Measurements from ENCODE around the gene SIK1. TPM values are rescaled to one million over a fixed set of nuclear protein-coding genes. Genes with fewer than 3 reads are reported as not detected.
"Not testable (repeated sequence)": the region's sequence is repeated elsewhere in the genome, so short reads cannot be mapped to it uniquely, and the experiment has no call there.

The SIK1 gene
- total RNA-seq (22.8 and 29.3 TPM in 2 replicates), polyA plus RNA-seq (7.7 and 9.6 TPM in 2 replicates)

DNA sequence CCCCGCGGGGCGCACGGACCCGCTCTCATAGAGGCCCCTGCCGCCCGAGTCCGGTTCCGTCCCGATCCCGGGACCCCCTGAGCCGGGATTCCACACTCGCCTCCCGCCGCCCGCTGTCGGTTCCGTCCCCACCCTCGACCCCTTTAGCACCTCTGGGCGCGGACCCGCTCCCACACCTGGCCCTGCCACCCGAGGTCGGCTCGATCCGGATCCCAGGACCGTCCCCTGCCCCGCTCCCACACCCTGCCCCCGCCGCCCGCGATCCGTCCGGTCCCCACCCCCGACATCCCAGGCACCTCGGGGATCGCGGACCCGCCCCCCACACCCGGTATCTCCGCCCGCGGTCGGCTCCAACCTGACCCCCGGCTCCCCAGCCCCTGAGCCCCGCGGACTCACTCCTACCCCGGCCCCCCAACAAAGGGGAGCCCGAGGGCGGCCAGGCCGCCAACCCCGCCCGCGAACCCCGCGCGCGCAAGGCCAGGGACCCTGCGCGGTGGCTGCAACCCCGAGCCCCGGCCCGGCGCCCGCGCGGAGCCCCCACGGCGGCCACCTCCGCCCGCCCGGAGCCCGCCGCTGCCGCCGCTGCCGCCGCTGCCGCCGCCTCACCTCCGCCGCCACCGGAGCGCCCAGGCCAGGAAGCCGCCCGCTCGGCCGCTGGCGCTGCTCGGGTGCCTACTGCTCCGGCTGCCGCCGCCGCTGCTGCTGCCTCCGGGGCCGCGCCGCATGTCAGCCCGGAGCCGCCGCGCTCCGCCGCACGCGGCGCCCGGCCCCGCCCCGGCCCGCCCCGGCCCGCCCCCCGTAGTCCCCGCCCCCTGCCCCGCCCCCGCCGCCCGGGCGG is at the start of gene SIK1:
Gene SIK1 (minus strand): TSS at position 728 of the 838 bp plus-strand sequence. CDS start 953 bp downstream, outside the sequence.
- not testable (repeated sequence) for H3K36me3 ChIP-seq (replicated peaks; ENCODE audit: insufficient read depth, low read depth); H3K4me3 ChIP-seq; H3K4me2 ChIP-seq; DNase-seq (ENCODE audit: low spot score); H3K27ac ChIP-seq; H3K4me1 ChIP-seq (ENCODE audit: insufficient read depth); H4K20me1 ChIP-seq (ENCODE audit: insufficient read depth, poor library complexity, severe bottlenecking); H3K9me2 ChIP-seq (replicated peaks; ENCODE audit: insufficient read depth); H2AFZ ChIP-seq; H3K27me3 ChIP-seq; H3K9me3 ChIP-seq (ENCODE audit: low read depth); H3K79me2 ChIP-seq
- no CpG with 5 or more reads among the region's 120 CpGs for WGBS (ENCODE audit: low lambda C conversion rate, missing lambda C conversion rate)

DNA sequence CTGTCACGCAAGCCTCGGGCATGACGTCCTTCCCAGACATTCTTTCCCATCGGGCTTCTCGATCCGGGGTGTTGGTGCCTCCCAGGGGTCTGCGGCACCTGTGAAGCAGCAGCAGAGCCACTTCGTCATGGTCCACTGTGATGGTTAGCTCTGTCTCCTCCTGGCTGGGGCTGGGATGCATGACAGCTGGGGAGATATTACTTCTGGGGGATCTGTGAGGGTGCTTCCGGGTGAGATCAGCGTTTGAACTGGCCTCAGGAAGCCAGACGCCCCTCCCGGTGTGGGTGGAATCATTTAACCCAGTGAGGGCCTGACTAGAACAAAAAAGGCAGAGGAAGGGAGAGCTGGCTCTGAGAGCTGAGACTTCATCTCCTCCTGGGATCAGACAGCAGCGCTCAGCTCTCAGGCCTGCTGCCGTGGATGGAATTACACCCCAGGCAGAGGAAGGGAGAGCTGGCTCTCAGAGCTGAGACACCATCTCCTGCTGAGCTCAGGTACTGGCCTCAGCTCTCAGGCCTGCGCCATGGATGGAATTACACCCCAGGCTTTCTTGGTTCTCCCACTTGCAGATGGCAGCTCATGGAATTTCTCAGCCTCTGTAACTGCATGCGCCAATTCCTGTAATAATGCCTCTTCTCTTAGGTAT is 44.8 kb upstream of the SIK1 start:
- not testable (repeated sequence) for H3K27ac ChIP-seq, H3K4me3 ChIP-seq
- no CpG with 5 or more reads among the region's 16 CpGs for WGBS (ENCODE audit: low lambda C conversion rate, missing lambda C conversion rate)

DNA sequence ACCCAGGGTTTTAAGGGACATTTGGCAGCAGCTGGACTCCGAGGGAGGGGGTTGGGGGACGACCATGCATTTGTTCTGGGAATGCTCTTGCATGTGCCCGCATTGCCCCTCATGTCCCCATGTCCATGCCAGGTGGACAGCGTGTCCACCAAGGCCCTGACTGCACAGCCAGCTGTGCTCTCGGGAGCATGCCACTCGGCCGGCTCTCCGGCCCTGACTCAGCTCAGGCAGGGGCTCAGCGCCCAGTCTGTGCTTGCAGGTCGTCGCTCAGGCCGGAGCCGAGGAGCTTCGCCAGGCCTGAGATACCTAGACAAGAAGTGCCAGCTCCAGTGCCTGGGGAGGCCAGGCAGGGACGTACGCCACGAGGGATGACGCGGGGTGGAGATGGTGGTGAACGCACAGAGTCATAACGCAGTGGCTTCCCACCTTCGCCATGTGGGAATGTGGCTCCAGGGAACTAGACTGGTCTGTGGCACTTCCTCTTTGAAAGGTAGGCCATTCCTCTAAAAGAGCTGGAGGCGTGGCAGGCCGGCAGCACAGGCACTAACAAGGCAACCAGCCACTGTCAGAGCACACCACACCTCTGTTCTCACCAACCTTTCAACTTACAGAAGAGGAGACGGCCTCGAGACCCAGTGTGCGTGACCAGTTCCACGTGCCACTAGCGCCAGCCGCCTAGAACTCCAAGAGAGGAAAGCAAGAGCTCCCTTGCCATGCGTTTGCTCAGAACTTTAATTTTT is 43.0 kb upstream of the SIK1 start:
- not testable (repeated sequence) for H3K4me2 ChIP-seq; H3K4me1 ChIP-seq (ENCODE audit: insufficient read depth); H2AFZ ChIP-seq; H3K4me3 ChIP-seq; H3K9me3 ChIP-seq (ENCODE audit: low read depth); DNase-seq (ENCODE audit: low spot score); H3K27me3 ChIP-seq; H4K20me1 ChIP-seq (ENCODE audit: insufficient read depth, poor library complexity, severe bottlenecking); H3K27ac ChIP-seq; H3K9me2 ChIP-seq (replicated peaks; ENCODE audit: insufficient read depth); H3K36me3 ChIP-seq (replicated peaks; ENCODE audit: insufficient read depth, low read depth); H3K79me2 ChIP-seq
- WGBS (ENCODE audit: low lambda C conversion rate, missing lambda C conversion rate), result no CpG with 5 or more reads among the region's 31 CpGs

More for the DNA sequence above, 44.8 kb upstream of the SIK1 start:
- H3K4me2 ChIP-seq; H3K4me1 ChIP-seq (ENCODE audit: insufficient read depth); H3K36me3 ChIP-seq (replicated peaks; ENCODE audit: insufficient read depth, low read depth); H4K20me1 ChIP-seq (ENCODE audit: insufficient read depth, poor library complexity, severe bottlenecking); H3K79me2 ChIP-seq; H3K9me3 ChIP-seq (ENCODE audit: low read depth); H3K27me3 ChIP-seq; H3K9me2 ChIP-seq (replicated peaks; ENCODE audit: insufficient read depth); DNase-seq (ENCODE audit: low spot score); H2AFZ ChIP-seq: not testable (repeated sequence)

DNA sequence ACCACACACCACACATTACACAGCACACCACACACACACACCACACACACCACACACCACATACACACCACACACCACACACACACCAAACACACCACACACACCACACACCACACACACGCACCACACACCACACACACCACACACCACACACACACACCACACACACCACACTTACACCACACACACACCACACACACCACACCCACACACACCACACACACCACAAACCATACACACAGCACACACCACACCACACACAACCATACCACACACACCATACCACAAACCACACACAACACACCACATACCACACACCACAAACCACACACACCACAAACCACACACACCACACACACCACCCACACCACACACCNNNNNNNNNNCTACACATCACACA is 40.9 kb upstream of the SIK1 start:
- Histone ChIP-seq H3K36me3 (replicated peaks; ENCODE audit: insufficient read depth, low read depth) (no peaks in the 10 kb centered on the region), H3K27ac (no peak overlapping the region), H3K27me3 (no peaks in the 10 kb centered on the region), H3K79me2 (no peaks in the 10 kb centered on the region), H4K20me1 (ENCODE audit: insufficient read depth, poor library complexity, severe bottlenecking) (no peaks in the 10 kb centered on the region), H3K9me3 (ENCODE audit: low read depth) (no peaks in the 10 kb centered on the region), H2AFZ (no peak overlapping the region), H3K9me2 (replicated peaks; ENCODE audit: insufficient read depth) (no peaks in the 10 kb centered on the region), H3K4me3 (no peak overlapping the region), H3K4me1 (ENCODE audit: insufficient read depth) (no peaks in the 10 kb centered on the region), H3K4me2 (no peak overlapping the region)
- TF ChIP-seq EZH2phosphoT487 (IDR thresholded peaks at IDR 0.05; ENCODE audit: low read depth, severe bottlenecking, unreplicated experiment) (no peak), EZH2 (IDR thresholded peaks at IDR 0.05; ENCODE audit: borderline replicate concordance) (no peak)
- TF ChIP-seq, protein P1, sequence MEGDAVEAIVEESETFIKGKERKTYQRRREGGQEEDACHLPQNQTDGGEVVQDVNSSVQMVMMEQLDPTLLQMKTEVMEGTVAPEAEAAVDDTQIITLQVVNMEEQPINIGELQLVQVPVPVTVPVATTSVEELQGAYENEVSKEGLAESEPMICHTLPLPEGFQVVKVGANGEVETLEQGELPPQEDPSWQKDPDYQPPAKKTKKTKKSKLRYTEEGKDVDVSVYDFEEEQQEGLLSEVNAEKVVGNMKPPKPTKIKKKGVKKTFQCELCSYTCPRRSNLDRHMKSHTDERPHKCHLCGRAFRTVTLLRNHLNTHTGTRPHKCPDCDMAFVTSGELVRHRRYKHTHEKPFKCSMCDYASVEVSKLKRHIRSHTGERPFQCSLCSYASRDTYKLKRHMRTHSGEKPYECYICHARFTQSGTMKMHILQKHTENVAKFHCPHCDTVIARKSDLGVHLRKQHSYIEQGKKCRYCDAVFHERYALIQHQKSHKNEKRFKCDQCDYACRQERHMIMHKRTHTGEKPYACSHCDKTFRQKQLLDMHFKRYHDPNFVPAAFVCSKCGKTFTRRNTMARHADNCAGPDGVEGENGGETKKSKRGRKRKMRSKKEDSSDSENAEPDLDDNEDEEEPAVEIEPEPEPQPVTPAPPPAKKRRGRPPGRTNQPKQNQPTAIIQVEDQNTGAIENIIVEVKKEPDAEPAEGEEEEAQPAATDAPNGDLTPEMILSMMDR (IDR thresholded peaks at IDR 0.05; ENCODE audit: poor library complexity), result no peak
- WGBS (ENCODE audit: low lambda C conversion rate, missing lambda C conversion rate), result no CpG with 5 or more reads among the region's 1 CpG
- no peak for DNase-seq (ENCODE audit: low spot score)

DNA sequence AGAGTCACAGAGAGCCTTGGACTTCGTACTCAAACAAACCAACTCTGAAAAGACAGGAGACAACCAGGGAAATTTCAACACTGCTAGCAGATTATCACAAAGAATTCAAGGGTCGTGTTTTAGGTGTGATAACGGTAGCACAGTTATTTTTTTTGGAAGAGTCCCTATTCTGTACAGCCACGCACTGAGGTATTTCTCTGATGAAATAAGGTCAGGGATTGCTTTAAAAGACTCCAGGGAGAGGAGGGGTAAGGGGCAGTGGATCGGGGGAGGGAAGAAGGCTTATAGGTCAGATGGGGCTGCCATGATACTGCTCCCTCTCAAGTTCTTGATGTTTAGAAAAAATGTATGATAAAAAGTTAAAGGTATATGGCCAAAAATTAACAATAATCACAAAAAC is 38.2 kb upstream of the SIK1 start:
- H3K27me3 ChIP-seq; H2AFZ ChIP-seq; H3K9me3 ChIP-seq (ENCODE audit: low read depth); H3K4me2 ChIP-seq; DNase-seq (ENCODE audit: low spot score); H3K4me3 ChIP-seq; H3K36me3 ChIP-seq (replicated peaks; ENCODE audit: insufficient read depth, low read depth); H3K79me2 ChIP-seq; H3K27ac ChIP-seq; H3K4me1 ChIP-seq (ENCODE audit: insufficient read depth); H3K9me2 ChIP-seq (replicated peaks; ENCODE audit: insufficient read depth); H4K20me1 ChIP-seq (ENCODE audit: insufficient read depth, poor library complexity, severe bottlenecking): not testable (repeated sequence)
- no CpG with 5 or more reads among the region's 5 CpGs for WGBS (ENCODE audit: low lambda C conversion rate, missing lambda C conversion rate)

DNA sequence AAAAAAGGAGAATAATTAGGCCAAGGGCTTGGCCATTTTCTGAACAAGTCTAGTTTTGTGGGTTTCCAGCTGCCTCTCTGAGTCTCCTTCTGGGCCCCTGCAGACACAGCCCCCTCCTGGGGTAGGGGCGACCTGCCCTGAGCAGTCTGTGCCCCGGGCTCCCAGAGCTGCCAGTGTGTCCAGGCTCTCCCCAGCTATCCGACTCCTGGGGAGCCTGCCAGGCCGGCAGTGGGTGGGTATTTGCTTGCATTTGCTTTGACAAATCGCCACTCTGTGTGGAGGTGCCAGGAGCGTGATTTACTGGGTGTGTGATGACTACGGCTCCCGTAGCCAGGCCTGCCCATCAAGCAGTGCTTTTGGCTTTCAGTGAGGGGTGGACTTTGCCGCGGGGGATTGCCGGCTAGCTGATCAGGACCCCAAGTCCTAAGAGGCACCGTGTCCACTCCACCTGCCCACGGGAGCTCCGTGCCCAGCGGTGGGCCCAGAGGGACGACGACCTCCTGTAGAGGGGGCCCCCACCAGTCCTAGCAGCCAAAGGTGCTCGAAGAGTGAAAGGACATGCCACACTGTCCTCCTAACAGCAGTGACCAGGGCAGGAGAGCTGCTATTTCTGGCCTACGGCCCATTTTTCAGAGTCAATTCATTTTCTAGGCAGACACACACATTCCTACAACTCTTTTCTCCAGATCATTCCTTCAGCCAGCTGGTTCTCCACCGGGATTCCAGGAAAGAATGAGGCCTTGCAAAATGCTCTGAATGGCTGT is 36.7 kb upstream of the SIK1 start:
- H3K4me2 ChIP-seq; H3K79me2 ChIP-seq; H3K36me3 ChIP-seq (replicated peaks; ENCODE audit: insufficient read depth, low read depth); H3K4me3 ChIP-seq; H4K20me1 ChIP-seq (ENCODE audit: insufficient read depth, poor library complexity, severe bottlenecking); H3K9me2 ChIP-seq (replicated peaks; ENCODE audit: insufficient read depth); H3K27me3 ChIP-seq; H3K9me3 ChIP-seq (ENCODE audit: low read depth); H3K4me1 ChIP-seq (ENCODE audit: insufficient read depth); H3K27ac ChIP-seq; DNase-seq (ENCODE audit: low spot score); H2AFZ ChIP-seq: not testable (repeated sequence)
- WGBS (ENCODE audit: low lambda C conversion rate, missing lambda C conversion rate), result 89% methylated on average over 2 of the region's 20 CpGs

DNA sequence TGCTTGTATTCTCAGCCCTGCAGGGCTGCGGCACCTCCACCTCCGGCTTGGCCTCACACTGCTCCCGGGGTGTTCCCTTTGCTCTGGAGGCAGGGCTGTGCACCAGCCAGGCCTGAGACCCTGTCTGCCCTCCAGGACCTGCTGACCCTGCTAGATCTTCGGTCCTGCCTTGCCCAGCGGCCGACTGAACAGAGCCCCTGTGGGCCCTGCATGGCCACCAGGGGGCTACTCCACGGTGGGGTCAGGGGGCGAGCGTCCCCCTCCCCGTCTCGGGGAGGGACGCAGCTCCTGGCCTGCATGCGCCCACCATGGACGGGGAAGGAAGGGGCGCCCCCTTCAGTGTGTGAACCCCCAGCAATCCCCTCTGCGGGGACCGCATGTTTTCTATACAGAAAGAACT is 36.0 kb upstream of the SIK1 start:
- H3K4me2 ChIP-seq; H3K4me1 ChIP-seq (ENCODE audit: insufficient read depth); H3K79me2 ChIP-seq; H3K27ac ChIP-seq; H4K20me1 ChIP-seq (ENCODE audit: insufficient read depth, poor library complexity, severe bottlenecking); H3K27me3 ChIP-seq; H2AFZ ChIP-seq; H3K36me3 ChIP-seq (replicated peaks; ENCODE audit: insufficient read depth, low read depth); H3K9me3 ChIP-seq (ENCODE audit: low read depth); H3K9me2 ChIP-seq (replicated peaks; ENCODE audit: insufficient read depth); H3K4me3 ChIP-seq; DNase-seq (ENCODE audit: low spot score): not testable (repeated sequence)
- WGBS (ENCODE audit: low lambda C conversion rate, missing lambda C conversion rate), result no CpG with 5 or more reads among the region's 17 CpGs
